HCT116 (cell line): ENCODE results near the gene PLCL2. TPM values are rescaled to one million over a fixed set of nuclear protein-coding genes. Genes with fewer than 3 reads are reported as not detected.

Source experiments
- ATAC-seq: fragments of 200-7000 bp; cut with Tn5 transposase; 2 replicates; pipeline ENCODE4 v1.9.1; 2020; ENCODE audit warnings: mild to moderate bottlenecking, moderate library complexity
- BruUV-seq: library from RNA; stranded (reverse); fragments of 400-500 nt; replicated peaks from 2 replicates; lab custom pipeline; 2021; lab: Mats Ljungman, UMichigan
- CTCF ChIA-PET: fragments of 300-600 bp; sonication (Branson Sonifier 250); formaldehyde crosslinking; loops from one replicate; lab custom pipeline; 2021; ENCODE audit warnings: antibody characterized with exemption; lab: Charles Lee
- POLR2A ChIA-PET: fragments of 300-600, 350-600 bp; sonication (Branson Sonifier 250); formaldehyde crosslinking; loops from one replicate; lab custom pipeline; 2021; ENCODE audit warnings: antibody characterized with exemption; lab: Charles Lee
- RAD21 ChIA-PET, 2 experiments: fragments of 300-600 bp; sonication (Branson Sonifier 250); formaldehyde crosslinking; loops; one replicate each; lab custom pipeline; 2023; ENCODE audit warnings: low total read pairs in 2 of 2; ENCODE audit not compliant: uncharacterized antibody in 2 of 2, unreplicated experiment in 2 of 2, low non-redundant PET in 1 of 2; lab: Charles Lee
- DNase-seq: peaks from one replicate; pipeline ENCODE4 v3.0.0-alpha.2; 2010; ENCODE audit warnings: low read depth, low spot score
- H2AFZ ChIP-seq: fragments of 200-600 bp; shearing (Covaris generic), sonication (generic); 2 replicates; pipeline ENCODE4 v1.6.1; 2017; ENCODE audit warnings: low read depth, mixed run types, mixed read lengths, antibody characterized with exemption, low read length; ENCODE audit not compliant: poor library complexity, severe bottlenecking
- H3K27ac ChIP-seq: 2 replicates; pipeline ENCODE4 v1.5.1; 2012; ENCODE audit warnings: low read depth, low read length
- H3K27me3 ChIP-seq: fragments of 200-600 bp; sonication (generic); 2 replicates; pipeline ENCODE4 v1.6.1; 2016; ENCODE audit warnings: mixed run types, low read length, mixed read lengths; ENCODE audit not compliant: insufficient read depth
- H3K36me3 ChIP-seq, 2 experiments: fragments of 200-500 bp in 1 of 2; fragments of 200-600 bp in 1 of 2; sonication (Bioruptor generic) in 1 of 2; sonication (generic) in 1 of 2; 2 replicates each; pipeline versions ENCODE4 v1.5.1 to v1.6.1; 2014 to 2016; ENCODE audit warnings: low read length in 2 of 2, inconsistent platforms in 1 of 2, mixed read lengths in 1 of 2, mixed run types in 1 of 2; ENCODE audit not compliant: insufficient read depth in 2 of 2, control insufficient read depth in 1 of 2
- H3K4me1 ChIP-seq, 2 experiments: fragments of 200-600 bp in 1 of 2; sonication (generic) in 1 of 2; 2 replicates each; pipeline versions ENCODE4 v1.5.1 to v1.6.1; 2012 to 2017; ENCODE audit warnings: low read length in 2 of 2, inconsistent platforms in 1 of 2, mild to moderate bottlenecking in 1 of 2, mixed read lengths in 1 of 2, mixed run types in 1 of 2, moderate library complexity in 1 of 2; ENCODE audit not compliant: insufficient read depth in 2 of 2, control insufficient read depth in 1 of 2
- H3K4me2 ChIP-seq: fragments of 200-600 bp; sonication (generic); 2 replicates; pipeline ENCODE4 v1.6.1; 2017; ENCODE audit warnings: mixed run types, low read length, mixed read lengths
- H3K4me3 ChIP-seq, 2 experiments: fragments of 200-600 bp in 1 of 2; sonication (generic) in 1 of 2; replicated peaks in 1 of 2; 2 replicates each; pipeline ENCODE4 v1.5.1; 2011 to 2016; ENCODE audit warnings: low read length in 2 of 2, control low read depth in 1 of 2, low read depth in 1 of 2, mild to moderate bottlenecking in 1 of 2, mixed read lengths in 1 of 2, mixed run types in 1 of 2
- H3K79me2 ChIP-seq: fragments of 200-600 bp; sonication (generic); 2 replicates; pipeline ENCODE4 v1.6.1; 2017; ENCODE audit warnings: mild to moderate bottlenecking, mixed run types, low read length, moderate library complexity, mixed read lengths; ENCODE audit not compliant: insufficient read depth
- H3K9ac ChIP-seq: fragments of 200-600 bp; sonication (generic); 2 replicates; pipeline ENCODE4 v1.6.1; 2016; ENCODE audit warnings: low read length, mixed read lengths
- H3K9me2 ChIP-seq: fragments of 200-600 bp; sonication (generic), shearing (Covaris generic); 2 replicates; pipeline ENCODE4 v1.6.1; 2017; ENCODE audit warnings: mixed run types, mild to moderate bottlenecking, moderate library complexity; ENCODE audit not compliant: insufficient read depth
- H3K9me3 ChIP-seq, 2 experiments: fragments of 200-500 bp in 1 of 2; fragments of 200-600 bp in 1 of 2; sonication (Bioruptor generic) in 1 of 2; sonication (generic) in 1 of 2; 2 replicates each; pipeline ENCODE4 v1.6.1; 2014 to 2017; ENCODE audit warnings: low read length in 2 of 2, mixed read lengths in 2 of 2, inconsistent platforms in 1 of 2, low read depth in 1 of 2, mild to moderate bottlenecking in 1 of 2, mixed run types in 1 of 2, moderate library complexity in 1 of 2; ENCODE audit not compliant: control insufficient read depth in 1 of 2, insufficient read depth in 1 of 2
- H4K20me1 ChIP-seq: fragments of 200-600 bp; sonication (generic), shearing (Covaris generic); 2 replicates; pipeline ENCODE4 v1.6.1; 2017; ENCODE audit warnings: mixed run types, mild to moderate bottlenecking, moderate library complexity; ENCODE audit not compliant: insufficient read depth
- CEBPB ChIP-seq: IDR thresholded peaks from 2 replicates; pipeline ENCODE4 v1.6.1; 2012; ENCODE audit warnings: low read depth
- ELF1 ChIP-seq: IDR thresholded peaks from 2 replicates; pipeline ENCODE4 v1.6.1; 2012; ENCODE audit warnings: low read depth, borderline replicate concordance
- EZH2 ChIP-seq: fragments of 200-600 bp; sonication (generic); IDR thresholded peaks from 2 replicates; pipeline ENCODE4 v1.6.1; 2017; ENCODE audit warnings: antibody characterized with exemption, mixed run types
- EZH2phosphoT487 ChIP-seq: fragments of 200-600 bp; IDR thresholded peaks from 2 replicates; pipeline ENCODE4 v1.6.1; 2018; ENCODE audit warnings: antibody characterized with exemption, borderline replicate concordance
- POLR2A ChIP-seq: IDR thresholded peaks from 2 replicates; pipeline ENCODE4 v1.7.0; 2011; ENCODE audit warnings: borderline replicate concordance; ENCODE audit not compliant: insufficient read depth, insufficient read length; ENCODE audit errors: extremely low read depth
- SRF ChIP-seq: IDR thresholded peaks from 2 replicates; pipeline ENCODE4 v1.6.1; 2012; ENCODE audit warnings: low read depth
- TCF7L2 ChIP-seq: IDR thresholded peaks from 2 replicates; pipeline ENCODE4 v1.7.0; 2011; ENCODE audit warnings: borderline replicate concordance, inconsistent platforms; ENCODE audit not compliant: insufficient read depth, insufficient read length; ENCODE audit errors: extremely low read depth
- YY1 ChIP-seq: IDR thresholded peaks from 2 replicates; pipeline ENCODE4 v1.6.1; 2011; ENCODE audit warnings: low read length, low read depth, moderate library complexity, mild to moderate bottlenecking; ENCODE audit not compliant: insufficient replicate concordance; ENCODE audit errors: extremely low read depth
- ZFX ChIP-seq: fragments of 450-650 bp; IDR thresholded peaks from 2 replicates; pipeline ENCODE4 v1.6.1; 2017
- intact Hi-C: fragments of 100-400 bp; cut with micrococcal nuclease; formaldehyde crosslinking; loops from 2 replicates; pipeline ENCODE4 v1.10.0; 2022
- total RNA-seq: library from RNA; stranded (reverse); gene quantifications from one replicate; pipeline ENCODE4 v1.2.1, GENCODE V29; 2021; ENCODE audit not compliant: unreplicated experiment
- TF ChIP-seq, protein P1 (sequence below), 3 experiments: fragments of 200-600 bp in 1 of 3; sonication (generic) in 1 of 3; IDR thresholded peaks in 2 of 3; conservative IDR thresholded peaks in 1 of 3; 2 replicates each; pipeline ENCODE4 v1.5.1; 2012 to 2017; ENCODE audit warnings: low read depth in 2 of 3, low read length in 2 of 3, antibody characterized with exemption in 1 of 3, borderline replicate concordance in 1 of 3, control low read depth in 1 of 3, mild to moderate bottlenecking in 1 of 3, mixed read lengths in 1 of 3, mixed run types in 1 of 3, moderate library complexity in 1 of 3; ENCODE audit not compliant: insufficient read depth in 1 of 3

PLCL2 gene
- total RNA-seq, 1 experiment from 2014 or later = 2.2 TPM

DNA sequence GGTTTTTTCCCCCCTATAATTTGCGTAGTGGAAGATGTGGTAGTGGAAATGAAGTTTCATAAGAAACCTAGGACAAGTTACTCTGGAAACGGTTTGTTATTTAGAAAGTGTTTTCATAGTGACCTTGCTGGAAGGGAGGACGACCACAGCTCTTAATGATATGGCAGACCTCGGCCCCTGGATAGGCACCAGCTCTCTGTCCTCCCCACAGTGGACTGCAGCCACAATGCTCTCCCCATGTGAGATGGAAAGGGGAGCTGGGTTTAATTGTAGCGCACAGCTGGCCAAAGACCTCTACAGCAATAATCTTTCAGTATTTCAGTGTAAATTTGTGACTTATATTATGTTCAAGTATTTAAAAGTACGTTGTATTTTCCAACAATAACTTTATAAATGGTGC lies 151.2 kb downstream of the PLCL2 start:
- Histone ChIP-seq H3K9ac (no peak overlapping the region), H3K4me1 (peaks cover 17 to 25% of the 10 kb centered on the region in 2 experiments), H3K36me3 (no peaks in the 10 kb centered on the region), H3K9me2 (no peaks in the 10 kb centered on the region), H3K27me3 (no peaks in the 10 kb centered on the region), H3K27ac (no peak overlapping the region), H3K4me3 (no peak overlapping the region), H2AFZ (no peak overlapping the region), H3K9me3 (no peaks in the 10 kb centered on the region), H4K20me1 (no peaks in the 10 kb centered on the region), H3K4me2 (no peak overlapping the region), H3K79me2 (no peaks in the 10 kb centered on the region)
- RAD21 ChIA-PET = no interaction called here
- TF ChIP-seq SRF (no peak), ELF1 (no peak), EZH2phosphoT487 (no peak), ZFX (no peak), TCF7L2 (no peak), POLR2A (no peak), YY1 (no peak), CEBPB (no peak), EZH2 (no peak)
- TF ChIP-seq, protein P1, sequence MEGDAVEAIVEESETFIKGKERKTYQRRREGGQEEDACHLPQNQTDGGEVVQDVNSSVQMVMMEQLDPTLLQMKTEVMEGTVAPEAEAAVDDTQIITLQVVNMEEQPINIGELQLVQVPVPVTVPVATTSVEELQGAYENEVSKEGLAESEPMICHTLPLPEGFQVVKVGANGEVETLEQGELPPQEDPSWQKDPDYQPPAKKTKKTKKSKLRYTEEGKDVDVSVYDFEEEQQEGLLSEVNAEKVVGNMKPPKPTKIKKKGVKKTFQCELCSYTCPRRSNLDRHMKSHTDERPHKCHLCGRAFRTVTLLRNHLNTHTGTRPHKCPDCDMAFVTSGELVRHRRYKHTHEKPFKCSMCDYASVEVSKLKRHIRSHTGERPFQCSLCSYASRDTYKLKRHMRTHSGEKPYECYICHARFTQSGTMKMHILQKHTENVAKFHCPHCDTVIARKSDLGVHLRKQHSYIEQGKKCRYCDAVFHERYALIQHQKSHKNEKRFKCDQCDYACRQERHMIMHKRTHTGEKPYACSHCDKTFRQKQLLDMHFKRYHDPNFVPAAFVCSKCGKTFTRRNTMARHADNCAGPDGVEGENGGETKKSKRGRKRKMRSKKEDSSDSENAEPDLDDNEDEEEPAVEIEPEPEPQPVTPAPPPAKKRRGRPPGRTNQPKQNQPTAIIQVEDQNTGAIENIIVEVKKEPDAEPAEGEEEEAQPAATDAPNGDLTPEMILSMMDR (IDR thresholded peaks at IDR 0.05 in 2 of 3, conservative IDR thresholded peaks at IDR 0.05 in 1 of 3; ENCODE audit: borderline replicate concordance in 1 of 3, insufficient read depth in 1 of 3, low read depth in 2 of 3, low read length in 2 of 3) = no peak
- CTCF ChIA-PET = no interaction called here
- ATAC-seq (no peak), DNase-seq (no peak)
- BruUV-seq = no TSS peak
- intact Hi-C loops = loop anchor here (10.0 kb wide), 1 partner anchor 151 kb away; the partner anchor contains the start of gene PLCL2
- POLR2A ChIA-PET = no interaction called here
